AG08395 (cell line): Measurements from ENCODE around the gene SLC35F5.
"Not testable (repeated sequence)": the region's sequence is repeated elsewhere in the genome, so short reads cannot be mapped to it uniquely, and the experiment has no call there.

ENCODE experiments used
- DNase-seq: peaks from one replicate; pipeline ENCODE4 v3.0.0; 2012; ENCODE audit warnings: mixed read lengths, low spot score

The SLC35F5 gene

GRCh38 chr2:113755835-113756354 is 547 bp downstream of the SLC35F5 start:
- peak; percentile 13 for DNase-seq

GRCh38 chr2:113755035-113755834 is 1.2 kb downstream of the SLC35F5 start:
- DNase-seq = peak; percentile 2

GRCh38 chr2:113754160-113754559 is 2.3 kb downstream of the SLC35F5 start:
- DNase-seq = no peak

- no peak for DNase-seq
Measured at GRCh38 chr2:113750385-113750784, 6.1 kb downstream of the SLC35F5 start.

- no peak for DNase-seq
Measured at GRCh38 chr2:113741091-113741490, 15.4 kb downstream of the SLC35F5 start.

- DNase-seq = no peak
Measured at GRCh38 chr2:113739849-113740248, 16.6 kb downstream of the SLC35F5 start.

GRCh38 chr2:113734185-113734584 is 22.3 kb downstream of the SLC35F5 start:
- no peak for DNase-seq

- DNase-seq = no peak
Measured at GRCh38 chr2:113724010-113724409, 32.4 kb downstream of the SLC35F5 start.

GRCh38 chr2:113723411-113723810 is 33.0 kb downstream of the SLC35F5 start:
- DNase-seq = no peak

- DNase-seq = peak; percentile 55
Measured at GRCh38 chr2:113720167-113720566, 36.3 kb downstream of the SLC35F5 start.

- no peak for DNase-seq
Measured at GRCh38 chr2:113716291-113716690, 40.2 kb downstream of the SLC35F5 start.

GRCh38 chr2:113712941-113713340 is 43.5 kb downstream of the SLC35F5 start:
- no peak for DNase-seq

- DNase-seq = no peak
Measured at GRCh38 chr2:113711851-113712250, 44.6 kb downstream of the SLC35F5 start.

GRCh38 chr2:113709022-113709421 is 47.4 kb downstream of the SLC35F5 start:
- DNase-seq = no peak

GRCh38 chr2:113707106-113707505 is 49.3 kb downstream of the SLC35F5 start:
- no peak for DNase-seq

GRCh38 chr2:113705982-113706523 is 50.4 kb downstream of the SLC35F5 start:
- no peak for DNase-seq

GRCh38 chr2:113704300-113704993 is 52.0 kb downstream of the SLC35F5 start:
- DNase-seq = not testable (repeated sequence)

- DNase-seq = no peak
Measured at GRCh38 chr2:113703386-113704299, 52.8 kb downstream of the SLC35F5 start.

GRCh38 chr2:113700186-113700841 is 56.1 kb downstream of the SLC35F5 start:
- no peak for DNase-seq

GRCh38 chr2:113698892-113699447 is 57.5 kb downstream of the SLC35F5 start:
- no peak for DNase-seq

GRCh38 chr2:113698251-113698650 is 58.2 kb downstream of the SLC35F5 start:
- not testable (repeated sequence) for DNase-seq
